Fibroblast of lung (primary cell): ENCODE results near the gene HLA-DOA.

Source experiments
- EZH2 ChIP-seq: IDR thresholded peaks from 2 replicates; pipeline ENCODE4 v1.5.1; 2012; ENCODE audit warnings: low read length, control low read depth, mild to moderate bottlenecking; ENCODE audit errors: missing control alignments
- TF ChIP-seq, protein P1 (sequence below), 2 donors: IDR thresholded peaks in 1 of 2; conservative IDR thresholded peaks in 1 of 2; 1 replicate in 1 of 2; 2 replicates in 1 of 2; pipeline ENCODE4 v1.5.1; 2011 to 2012; ENCODE audit warnings: low read length in 2 of 2, control low read depth in 1 of 2, inconsistent platforms in 1 of 2, low read depth in 1 of 2, mild to moderate bottlenecking in 1 of 2

DNA sequence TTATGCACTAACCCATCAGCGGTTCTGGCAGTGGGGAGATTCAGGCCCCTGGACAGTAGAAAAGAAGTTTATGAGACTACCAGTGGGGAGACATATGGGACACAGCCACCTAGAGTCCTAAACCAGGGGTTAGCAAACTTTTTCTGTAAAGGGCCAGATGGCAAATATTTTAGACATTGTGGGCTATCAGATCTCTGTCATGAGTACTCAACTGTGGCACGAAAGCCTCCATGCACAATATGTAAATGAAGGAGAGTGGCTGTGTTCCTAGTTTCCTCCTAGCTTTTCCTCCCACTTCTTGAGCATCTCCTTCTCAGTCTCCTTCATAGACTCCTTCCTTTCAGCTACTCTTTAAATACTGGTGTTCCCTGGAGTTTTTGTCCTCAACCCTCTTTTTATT lies 53.2 kb downstream of the HLA-DOA start:
- TF ChIP-seq EZH2 = no peak
- TF ChIP-seq, protein P1, sequence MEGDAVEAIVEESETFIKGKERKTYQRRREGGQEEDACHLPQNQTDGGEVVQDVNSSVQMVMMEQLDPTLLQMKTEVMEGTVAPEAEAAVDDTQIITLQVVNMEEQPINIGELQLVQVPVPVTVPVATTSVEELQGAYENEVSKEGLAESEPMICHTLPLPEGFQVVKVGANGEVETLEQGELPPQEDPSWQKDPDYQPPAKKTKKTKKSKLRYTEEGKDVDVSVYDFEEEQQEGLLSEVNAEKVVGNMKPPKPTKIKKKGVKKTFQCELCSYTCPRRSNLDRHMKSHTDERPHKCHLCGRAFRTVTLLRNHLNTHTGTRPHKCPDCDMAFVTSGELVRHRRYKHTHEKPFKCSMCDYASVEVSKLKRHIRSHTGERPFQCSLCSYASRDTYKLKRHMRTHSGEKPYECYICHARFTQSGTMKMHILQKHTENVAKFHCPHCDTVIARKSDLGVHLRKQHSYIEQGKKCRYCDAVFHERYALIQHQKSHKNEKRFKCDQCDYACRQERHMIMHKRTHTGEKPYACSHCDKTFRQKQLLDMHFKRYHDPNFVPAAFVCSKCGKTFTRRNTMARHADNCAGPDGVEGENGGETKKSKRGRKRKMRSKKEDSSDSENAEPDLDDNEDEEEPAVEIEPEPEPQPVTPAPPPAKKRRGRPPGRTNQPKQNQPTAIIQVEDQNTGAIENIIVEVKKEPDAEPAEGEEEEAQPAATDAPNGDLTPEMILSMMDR (conservative IDR thresholded peaks at IDR 0.05 in 1 of 2, IDR thresholded peaks at IDR 0.05 in 1 of 2; ENCODE audit: low read depth in 1 of 2, low read length in 2 of 2) = no peak
